ENCODE measurements around the gene STAT3. TPM values are rescaled to one million over a fixed set of nuclear protein-coding genes. Genes with fewer than 3 reads are reported as not detected.
"Not testable (repeated sequence)": the region's sequence is repeated elsewhere in the genome, so short reads cannot be mapped to it uniquely, and the experiment has no call there.

Gene STAT3
- total RNA-seq, 2 experiments from 2014 or later, result 14.8 to 28.7 TPM

DNA sequence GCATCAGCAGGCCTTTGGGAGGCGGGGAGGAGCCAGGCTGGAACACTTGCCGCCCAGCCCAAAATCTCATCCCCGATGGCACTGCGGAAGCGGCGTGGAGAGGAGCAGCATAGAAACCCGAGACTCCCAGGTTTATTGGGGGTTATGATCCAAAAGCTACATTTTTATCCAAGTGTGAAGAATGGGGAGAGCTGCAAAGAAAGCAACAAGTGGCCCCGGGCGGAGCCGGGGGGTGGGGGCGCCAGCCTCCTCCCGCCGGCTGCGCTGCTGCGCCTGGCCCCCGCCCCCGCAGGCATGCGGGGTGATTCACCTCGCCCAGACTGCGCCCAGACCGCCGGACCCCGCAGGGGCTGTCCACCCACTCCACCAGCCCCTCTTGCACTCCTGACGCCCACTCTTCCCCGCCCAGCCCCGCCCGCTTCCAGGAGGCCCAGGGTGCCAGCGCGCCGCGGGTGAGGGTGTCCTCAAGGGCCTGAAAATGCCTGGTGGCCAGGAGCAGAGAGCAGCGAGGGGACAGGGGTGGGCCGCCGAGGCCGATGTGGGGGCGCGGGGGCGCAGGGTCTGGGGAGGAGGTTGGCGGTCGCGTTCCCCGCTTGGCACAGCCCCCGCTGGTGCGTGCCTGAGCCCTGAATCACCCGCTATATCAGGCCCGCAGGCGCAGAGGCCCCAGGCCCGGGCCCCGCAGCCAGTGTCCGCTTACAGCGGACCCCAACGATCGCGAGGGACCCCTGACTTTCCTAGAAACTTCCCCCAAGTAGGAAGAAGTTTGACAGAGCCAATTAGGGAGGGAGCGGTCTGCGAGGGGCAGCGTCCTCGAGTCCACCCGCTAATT lies 33.5 kb upstream of the STAT3 start:
- no peak for DNase-seq (ENCODE audit: low spot score)
- no peaks in the 10 kb centered on the region for H3K9me3 ChIP-seq (ENCODE audit: low read length)
- TF ChIP-seq EZH2phosphoT487 (IDR thresholded peaks at IDR 0.05; ENCODE audit: borderline replicate concordance, low read depth, low read length), result no peak
- TF ChIP-seq, protein P1, sequence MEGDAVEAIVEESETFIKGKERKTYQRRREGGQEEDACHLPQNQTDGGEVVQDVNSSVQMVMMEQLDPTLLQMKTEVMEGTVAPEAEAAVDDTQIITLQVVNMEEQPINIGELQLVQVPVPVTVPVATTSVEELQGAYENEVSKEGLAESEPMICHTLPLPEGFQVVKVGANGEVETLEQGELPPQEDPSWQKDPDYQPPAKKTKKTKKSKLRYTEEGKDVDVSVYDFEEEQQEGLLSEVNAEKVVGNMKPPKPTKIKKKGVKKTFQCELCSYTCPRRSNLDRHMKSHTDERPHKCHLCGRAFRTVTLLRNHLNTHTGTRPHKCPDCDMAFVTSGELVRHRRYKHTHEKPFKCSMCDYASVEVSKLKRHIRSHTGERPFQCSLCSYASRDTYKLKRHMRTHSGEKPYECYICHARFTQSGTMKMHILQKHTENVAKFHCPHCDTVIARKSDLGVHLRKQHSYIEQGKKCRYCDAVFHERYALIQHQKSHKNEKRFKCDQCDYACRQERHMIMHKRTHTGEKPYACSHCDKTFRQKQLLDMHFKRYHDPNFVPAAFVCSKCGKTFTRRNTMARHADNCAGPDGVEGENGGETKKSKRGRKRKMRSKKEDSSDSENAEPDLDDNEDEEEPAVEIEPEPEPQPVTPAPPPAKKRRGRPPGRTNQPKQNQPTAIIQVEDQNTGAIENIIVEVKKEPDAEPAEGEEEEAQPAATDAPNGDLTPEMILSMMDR (conservative IDR thresholded peaks at IDR 0.05; ENCODE audit: low read length), result no peak
- no peak overlapping the region for H3K4me2 ChIP-seq (ENCODE audit: low read length)
- no peaks in the 10 kb centered on the region for H4K20me1 ChIP-seq (ENCODE audit: insufficient read depth, low read length)
- no peak overlapping the region for H2AFZ ChIP-seq (ENCODE audit: low read length)
- no peaks in the 10 kb centered on the region for H3K79me2 ChIP-seq (ENCODE audit: insufficient read depth, low read depth, low read length)
- ChIA-PET CTCF (ENCODE audit: unreplicated experiment) (no interaction called here), POLR2A (interaction anchor here (0.6 kb wide), 1 partner anchor 1351 kb away, joined by 3 read pairs; no protein-coding TSS in a partner anchor)
- no peaks in the 10 kb centered on the region for H3K9me2 ChIP-seq (ENCODE audit: insufficient read depth, low read length)
- no peaks in the 10 kb centered on the region for H3K4me1 ChIP-seq (ENCODE audit: insufficient read depth, low read length, poor library complexity, severe bottlenecking)
- intact Hi-C loops (cut with micrococcal nuclease; ENCODE audit: unreplicated experiment), result no loop called here
- H3K27ac ChIP-seq (ENCODE audit: low read depth, low read length, poor library complexity, severe bottlenecking), result no peak overlapping the region
- no TSS peak for BruUV-seq (replicated peaks)
- no peak overlapping the region for H3K4me3 ChIP-seq (ENCODE audit: low read depth, low read length, poor library complexity, severe bottlenecking)
- no peaks in the 10 kb centered on the region for H3K36me3 ChIP-seq (ENCODE audit: insufficient read depth, low read length)

DNA sequence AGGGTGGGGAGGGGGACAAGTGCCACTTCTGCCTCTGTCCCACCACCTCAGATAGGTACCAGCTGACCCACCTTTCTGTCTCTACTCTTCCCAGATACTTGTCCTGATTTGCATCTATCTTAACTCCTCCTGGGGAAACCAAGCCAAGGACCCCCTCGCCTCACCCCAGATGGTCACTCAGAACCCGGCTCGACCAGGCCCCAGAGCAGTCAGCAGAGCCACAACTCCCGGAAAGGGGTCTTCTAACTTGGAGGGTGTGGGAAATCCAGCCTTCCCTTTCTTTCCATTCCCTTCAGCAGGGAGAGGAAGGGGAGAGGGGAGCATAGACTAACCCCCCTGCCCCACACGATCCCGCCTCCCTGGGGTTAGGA lies 32.9 kb upstream of the STAT3 start:
- H3K27ac ChIP-seq (ENCODE audit: low read depth, low read length, poor library complexity, severe bottlenecking), result no peak overlapping the region
- ChIA-PET CTCF (ENCODE audit: unreplicated experiment) (interaction anchor here (0.6 kb wide), 1 partner anchor 466 kb away, joined by 3 read pairs; no protein-coding TSS in a partner anchor), POLR2A (interaction anchor here (0.6 kb wide), 1 partner anchor 1351 kb away, joined by 3 read pairs; no protein-coding TSS in a partner anchor)
- no peaks in the 10 kb centered on the region for H3K36me3 ChIP-seq (ENCODE audit: insufficient read depth, low read length)
- DNase-seq (ENCODE audit: low spot score), result no peak
- no peaks in the 10 kb centered on the region for H3K9me2 ChIP-seq (ENCODE audit: insufficient read depth, low read length)
- no peak overlapping the region for H3K4me3 ChIP-seq (ENCODE audit: low read depth, low read length, poor library complexity, severe bottlenecking)
- H3K9me3 ChIP-seq (ENCODE audit: low read length), result no peaks in the 10 kb centered on the region
- H3K79me2 ChIP-seq (ENCODE audit: insufficient read depth, low read depth, low read length), result no peaks in the 10 kb centered on the region
- intact Hi-C loops (cut with micrococcal nuclease; ENCODE audit: unreplicated experiment), result no loop called here
- H2AFZ ChIP-seq (ENCODE audit: low read length), result no peak overlapping the region
- H3K4me1 ChIP-seq (ENCODE audit: insufficient read depth, low read length, poor library complexity, severe bottlenecking), result no peaks in the 10 kb centered on the region
- TF ChIP-seq EZH2phosphoT487 (IDR thresholded peaks at IDR 0.05; ENCODE audit: borderline replicate concordance, low read depth, low read length), result no peak
- TF ChIP-seq, protein P1 (conservative IDR thresholded peaks at IDR 0.05; ENCODE audit: low read length), result no peak
- H4K20me1 ChIP-seq (ENCODE audit: insufficient read depth, low read length), result no peaks in the 10 kb centered on the region
- no TSS peak for BruUV-seq (replicated peaks)
- H3K4me2 ChIP-seq (ENCODE audit: low read length), result no peak overlapping the region

DNA sequence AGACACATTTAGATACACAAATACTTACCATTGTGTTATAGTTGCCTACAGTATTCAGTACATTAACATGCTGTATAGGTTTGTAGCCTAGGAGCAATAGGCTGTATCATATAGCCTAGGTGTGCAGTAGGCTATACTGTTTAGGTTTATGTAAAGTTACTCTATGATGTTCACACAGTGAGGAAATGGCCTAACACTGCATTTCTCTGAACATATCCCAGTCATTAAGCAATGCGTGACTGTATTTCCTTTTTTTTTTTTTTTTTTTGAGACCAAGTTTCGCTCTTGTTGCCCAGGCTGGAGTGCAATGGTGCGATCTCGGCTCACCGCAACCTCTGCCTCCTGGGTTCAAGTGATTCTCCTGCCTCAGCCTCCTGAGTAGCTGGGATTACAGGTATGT lies 29.7 kb upstream of the STAT3 start:
- H4K20me1 ChIP-seq (ENCODE audit: insufficient read depth, low read length); DNase-seq (ENCODE audit: low spot score); H3K9me2 ChIP-seq (ENCODE audit: insufficient read depth, low read length); CTCF ChIA-PET (ENCODE audit: unreplicated experiment); H3K4me2 ChIP-seq (ENCODE audit: low read length); H3K9me3 ChIP-seq (ENCODE audit: low read length); intact Hi-C loops (cut with micrococcal nuclease; ENCODE audit: unreplicated experiment); H3K36me3 ChIP-seq (ENCODE audit: insufficient read depth, low read length); H3K79me2 ChIP-seq (ENCODE audit: insufficient read depth, low read depth, low read length); H3K27ac ChIP-seq (ENCODE audit: low read depth, low read length, poor library complexity, severe bottlenecking); H2AFZ ChIP-seq (ENCODE audit: low read length); BruUV-seq (replicated peaks); H3K4me3 ChIP-seq (ENCODE audit: low read depth, low read length, poor library complexity, severe bottlenecking): not testable (repeated sequence)
- H3K4me1 ChIP-seq (ENCODE audit: insufficient read depth, low read length, poor library complexity, severe bottlenecking), result peaks cover 23% of the 10 kb centered on the region
- POLR2A ChIA-PET, result interaction anchor here (0.6 kb wide), 1 partner anchor 228 kb away, joined by 3 read pairs; no protein-coding TSS in a partner anchor
